NCI-H446 treated with DMSO at 0.1 percent for 48 hours (cell line): ENCODE data around the gene ABCA13.

Experiments used
- DNase-seq: peaks from one replicate; lab custom pipeline; 2025; lab: John Stamatoyannopoulos, UW

Gene ABCA13

GRCh38 chr7:48637382-48637781 lies 466.1 kb downstream of the ABCA13 start:
- DNase-seq, result no peak

- no peak for DNase-seq
Observed at GRCh38 chr7:48638041-48638440, 466.8 kb downstream of the ABCA13 start.

- no peak for DNase-seq
Observed at GRCh38 chr7:48643431-48644013, 472.3 kb downstream of the ABCA13 start.

- DNase-seq, result no peak
Observed at GRCh38 chr7:48658138-48658537, 486.9 kb downstream of the ABCA13 start.

GRCh38 chr7:48660306-48660870 lies 489.1 kb downstream of the ABCA13 start:
- peak; percentile 83 for DNase-seq

GRCh38 chr7:48664241-48664640 lies 493.0 kb downstream of the ABCA13 start:
- no peak for DNase-seq

- DNase-seq, result no peak
Observed at GRCh38 chr7:48665353-48666135, 494.3 kb downstream of the ABCA13 start.

- DNase-seq, result no peak
Observed at GRCh38 chr7:48667407-48667806, 496.1 kb downstream of the ABCA13 start.

- no peak for DNase-seq
Observed at GRCh38 chr7:48671656-48672055, 500.4 kb downstream of the ABCA13 start.

GRCh38 chr7:48681006-48681405 lies 509.7 kb downstream of the ABCA13 start:
- DNase-seq, result no peak

GRCh38 chr7:48691788-48692187 lies 520.5 kb downstream of the ABCA13 start:
- DNase-seq, result no peak
